Smooth muscle cell (in vitro differentiated cells): ENCODE results near the gene LMF2. TPM values are rescaled to one million over a fixed set of nuclear protein-coding genes. Genes with fewer than 3 reads are reported as not detected.
A peak's percentile ranks its signal among the peaks of the same experiment; 100 is the strongest.

Source experiments
- DNase-seq: peaks from one replicate; lab custom pipeline; 2025; ENCODE audit not compliant: unreplicated experiment; lab: John Stamatoyannopoulos, UW
- H2AFZ ChIP-seq: fragments of 200-600 bp; sonication (generic); 2 replicates; pipeline ENCODE4 v1.6.0; 2016; ENCODE audit warnings: antibody characterized with exemption, low read depth, mild to moderate bottlenecking
- H3F3A ChIP-seq: fragments of 200-600 bp; sonication (generic); 2 replicates; pipeline ENCODE4 v1.6.0; 2017; ENCODE audit warnings: antibody characterized with exemption, low read depth
- H3K27ac ChIP-seq: fragments of 200-600 bp; sonication (generic); 2 replicates; pipeline ENCODE4 v1.5.1; 2016; ENCODE audit warnings: low read depth, mild to moderate bottlenecking
- H3K27me3 ChIP-seq: fragments of 200-600 bp; sonication (generic); 2 replicates; pipeline ENCODE4 v1.6.1; 2016; ENCODE audit warnings: low read depth, mild to moderate bottlenecking
- H3K36me3 ChIP-seq: fragments of 200-600 bp; sonication (generic); 2 replicates; pipeline ENCODE4 v1.5.1; 2016; ENCODE audit warnings: low read depth
- H3K4me1 ChIP-seq: fragments of 200-600 bp; sonication (generic); 2 replicates; pipeline ENCODE4 v1.5.1; 2016; ENCODE audit warnings: low read depth
- H3K4me2 ChIP-seq: fragments of 200-600 bp; sonication (generic); 2 replicates; pipeline ENCODE4 v1.6.0; 2016; ENCODE audit warnings: mild to moderate bottlenecking
- H3K4me3 ChIP-seq: fragments of 200-600 bp; sonication (generic); 2 replicates; pipeline ENCODE4 v1.5.1; 2016; ENCODE audit warnings: mild to moderate bottlenecking
- H3K79me2 ChIP-seq: fragments of 200-600 bp; sonication (generic); 2 replicates; pipeline ENCODE4 v1.6.0; 2016; ENCODE audit warnings: low read depth, mild to moderate bottlenecking
- H3K9ac ChIP-seq: fragments of 200-600 bp; sonication (generic); 2 replicates; pipeline ENCODE4 v1.6.0; 2016; ENCODE audit warnings: low read depth
- H3K9me3 ChIP-seq: fragments of 200-600 bp; sonication (generic); replicated peaks from 2 replicates; pipeline ENCODE4 v1.5.1; 2016; ENCODE audit warnings: low read depth
- H4K20me1 ChIP-seq: fragments of 200-600 bp; sonication (generic); 2 replicates; pipeline ENCODE4 v1.6.0; 2016; ENCODE audit warnings: low read depth
- CTCF ChIP-seq: fragments of 200-600 bp; sonication (generic); IDR thresholded peaks from 2 replicates; pipeline ENCODE4 v1.5.1; 2017; ENCODE audit warnings: borderline replicate concordance, mild to moderate bottlenecking, antibody characterized with exemption; ENCODE audit not compliant: insufficient read depth, poor library complexity, severe bottlenecking
- WGBS: methylation state at CpG from one replicate; pipeline ENCODE4 v1.1.7; 2016; ENCODE audit warnings: low lambda C conversion rate; 5-methylcytosine and 5-hydroxymethylcytosine counted together
- polyA plus RNA-seq: library from polyadenylated mRNA; unstranded; fragments of >200 nt; fragmentation: Nextera tagmentation; extraction: Ambion mirVana; gene quantifications from 2 replicates; pipeline ENCODE4 v1.2.1, GENCODE V29; 2016
- total RNA-seq: library from RNA; depleted of rRNA; stranded (reverse); fragments of >200 nt; gene quantifications from 2 replicates; pipeline ENCODE4 v1.2.3, GENCODE V29; 2014

The LMF2 gene
- total and polyA plus RNA-seq, 2 experiments from 2014 or later: 53.5 to 130 TPM

- Histone ChIP-seq H3K9me3 (no peaks in the 10 kb centered on the region), H3K36me3 (no peaks in the 10 kb centered on the region), H4K20me1 (peaks cover 33% of the 10 kb centered on the region), H3K4me1 (no peaks in the 10 kb centered on the region), H2AFZ (no peak overlapping the region), H3K27me3 (no peaks in the 10 kb centered on the region), H3K4me3 (peak overlapping the region; percentile 79), H3F3A (peaks cover 34% of the 10 kb centered on the region), H3K9ac (peak overlapping the region; percentile 78), H3K4me2 (peak overlapping the region; percentile 97), H3K27ac (peak overlapping the region; percentile 80), H3K79me2 (peaks cover 10% of the 10 kb centered on the region)
- no peak for TF ChIP-seq CTCF
- DNase-seq: no peak
- 15% methylated on average over 18 of the region's 19 CpGs for WGBS
Measured at GRCh38 chr22:50524676-50525103, 17.2 kb upstream of the LMF2 start.

- Histone ChIP-seq H3K4me1 (no peaks in the 10 kb centered on the region), H3K4me2 (peak overlapping the region; percentile 97), H4K20me1 (peaks cover 30% of the 10 kb centered on the region), H2AFZ (no peak overlapping the region), H3K79me2 (peaks cover 10% of the 10 kb centered on the region), H3K4me3 (peak overlapping the region; percentile 79), H3K27ac (no peak overlapping the region), H3K9ac (peak overlapping the region; percentile 27), H3F3A (peaks cover 31% of the 10 kb centered on the region), H3K36me3 (no peaks in the 10 kb centered on the region), H3K27me3 (no peaks in the 10 kb centered on the region), H3K9me3 (no peaks in the 10 kb centered on the region)
- DNase-seq: no peak
- TF ChIP-seq CTCF: no peak
- 79% methylated on average over 21 of the region's 25 CpGs for WGBS
Measured at GRCh38 chr22:50523806-50524675, 16.5 kb upstream of the LMF2 start.

- H3K79me2 ChIP-seq: peaks cover 10% of the 10 kb centered on the region
- H3K4me3 ChIP-seq: no peak overlapping the region
- no peaks in the 10 kb centered on the region for H3K9me3 ChIP-seq
- 96% methylated on average over 16 of the region's 16 CpGs for WGBS
- no peak overlapping the region for H3K4me2 ChIP-seq
- H3K4me1 ChIP-seq: no peaks in the 10 kb centered on the region
- TF ChIP-seq CTCF: no peak
- peaks cover 24% of the 10 kb centered on the region for H4K20me1 ChIP-seq
- H3K9ac ChIP-seq: no peak overlapping the region
- H2AFZ ChIP-seq: no peak overlapping the region
- H3K36me3 ChIP-seq: no peaks in the 10 kb centered on the region
- H3K27me3 ChIP-seq: no peaks in the 10 kb centered on the region
- H3K27ac ChIP-seq: no peak overlapping the region
- peaks cover 26% of the 10 kb centered on the region for H3F3A ChIP-seq
- DNase-seq: no peak
Measured at GRCh38 chr22:50523458-50523805, 15.9 kb upstream of the LMF2 start.
